WTC11 (cell line): Measurements from ENCODE around the gene PAPOLG. TPM values are rescaled to one million over a fixed set of nuclear protein-coding genes. Genes with fewer than 3 reads are reported as not detected.
"Not testable (repeated sequence)": the region's sequence is repeated elsewhere in the genome, so short reads cannot be mapped to it uniquely, and the experiment has no call there.

Experiments
- ATAC-seq: fragments of 200-7000 bp; cut with Tn5 transposase; 2 replicates; pipeline ENCODE4 v1.10.0; 2021; ENCODE audit warnings: mild to moderate bottlenecking, moderate library complexity
- CTCF ChIA-PET: fragments of 300-600 bp; sonication (Branson Sonifier 250); formaldehyde crosslinking; loops from one replicate; lab custom pipeline; 2021; ENCODE audit warnings: antibody characterized with exemption; lab: Charles Lee
- POLR2A ChIA-PET: fragments of 350-600 bp; sonication (Branson Sonifier 250); formaldehyde crosslinking; loops from one replicate; lab custom pipeline; 2021; ENCODE audit warnings: antibody characterized with exemption; lab: Charles Lee
- DNase-seq: peaks from one replicate; pipeline ENCODE4 v3.0.0; 2021; ENCODE audit warnings: low spot score
- H3K27ac Mint-ChIP-seq: 2 replicates; pipeline ENCODE4 v1.8.0; 2021; ENCODE audit warnings: mixed read lengths
- H3K27me3 Mint-ChIP-seq: 2 replicates; pipeline ENCODE4 v1.8.0; 2021; ENCODE audit warnings: low read depth, mild to moderate bottlenecking, moderate library complexity, mixed read lengths
- H3K36me3 Mint-ChIP-seq: 2 replicates; pipeline ENCODE4 v1.8.0; 2021; ENCODE audit warnings: mixed read lengths
- H3K4me1 Mint-ChIP-seq: 2 replicates; pipeline ENCODE4 v1.8.0; 2022; ENCODE audit warnings: mixed read lengths
- H3K4me3 Mint-ChIP-seq: 2 replicates; pipeline ENCODE4 v1.8.0; 2021; ENCODE audit warnings: mild to moderate bottlenecking, moderate library complexity, mixed read lengths
- H3K9me3 Mint-ChIP-seq: 2 replicates; pipeline ENCODE4 v1.8.0; 2021; ENCODE audit warnings: mixed read lengths
- CREM ChIP-seq: sonication (generic); formaldehyde crosslinking; IDR thresholded peaks from 2 replicates; pipeline ENCODE4 v1.8.1; 2022; ENCODE audit warnings: mild to moderate bottlenecking, missing genetic modification reagents, moderate library complexity
- E2F4 ChIP-seq: sonication (generic); formaldehyde crosslinking; IDR thresholded peaks from 2 replicates; pipeline ENCODE4 v1.8.1; 2022; ENCODE audit warnings: low read depth, mild to moderate bottlenecking, moderate library complexity, missing genetic modification reagents, borderline replicate concordance
- EMX1 ChIP-seq: fragments of 250-450 bp; sonication (Bioruptor Pico); IDR thresholded peaks from 2 replicates; pipeline ENCODE4 v1.8.0; 2021; ENCODE audit warnings: mild to moderate bottlenecking
- FOXJ3 ChIP-seq: sonication (generic); formaldehyde crosslinking; IDR thresholded peaks from 2 replicates; pipeline ENCODE4 v1.9.0; 2021; ENCODE audit warnings: missing genetic modification reagents, mild to moderate bottlenecking, borderline replicate concordance
- NFE2L1 ChIP-seq: sonication (generic); formaldehyde crosslinking; IDR thresholded peaks from 2 replicates; pipeline ENCODE4 v1.8.1; 2023; ENCODE audit warnings: missing genetic modification reagents
- PREB ChIP-seq: sonication (generic); formaldehyde crosslinking; IDR thresholded peaks from 2 replicates; pipeline ENCODE4 v1.8.1; 2022; ENCODE audit warnings: mild to moderate bottlenecking, missing genetic modification reagents, moderate library complexity, borderline replicate concordance
- RELA ChIP-seq: sonication (generic); formaldehyde crosslinking; IDR thresholded peaks from 2 replicates; pipeline ENCODE4 v1.8.1; 2022; ENCODE audit warnings: missing genetic modification reagents, mild to moderate bottlenecking, borderline replicate concordance
- SMAD4 ChIP-seq: sonication (generic); formaldehyde crosslinking; IDR thresholded peaks from 2 replicates; pipeline ENCODE4 v1.8.0; 2022; ENCODE audit warnings: mild to moderate bottlenecking, missing genetic modification reagents
- SOX15 ChIP-seq: fragments of 250-450 bp; sonication (Bioruptor Pico); IDR thresholded peaks from 2 replicates; pipeline ENCODE4 v1.9.0; 2021; ENCODE audit warnings: mild to moderate bottlenecking
- ZBTB43 ChIP-seq: sonication (generic); formaldehyde crosslinking; IDR thresholded peaks from 2 replicates; pipeline ENCODE4 v1.8.1; 2023; ENCODE audit warnings: mild to moderate bottlenecking, missing genetic modification reagents
- ZNF281 ChIP-seq: sonication (generic); formaldehyde crosslinking; IDR thresholded peaks from 2 replicates; pipeline ENCODE4 v1.8.0; 2023; ENCODE audit warnings: mild to moderate bottlenecking, missing genetic modification reagents
- ZNF425 ChIP-seq: fragments of 250-450 bp; sonication (Bioruptor Pico); conservative IDR thresholded peaks from 2 replicates; pipeline ENCODE4 v1.9.0; 2021; ENCODE audit warnings: mild to moderate bottlenecking
- ZNF512 ChIP-seq: sonication (generic); formaldehyde crosslinking; IDR thresholded peaks from 2 replicates; pipeline ENCODE4 v1.8.1; 2022; ENCODE audit warnings: missing genetic modification reagents, borderline replicate concordance
- total RNA-seq: library from RNA; stranded (reverse); gene quantifications from 3 replicates; pipeline ENCODE4 v1.2.3, GENCODE V29; 2021

Gene PAPOLG
- total RNA-seq, 1 experiment from 2014 or later = 22.5 TPM

- H3K4me1 Mint-ChIP-seq = 0 out of 2 replicates have a peak, but pooled peaks cover 3% of the 10 kb centered on the region
- ChIA-PET POLR2A (no interaction called here), CTCF (no interaction called here)
- H3K27me3 Mint-ChIP-seq = no peaks in the 10 kb centered on the region
- ATAC-seq = no peak
- H3K36me3 Mint-ChIP-seq = no peaks in the 10 kb centered on the region
- H3K4me3 Mint-ChIP-seq = no peak overlapping the region
- no peak for DNase-seq
- no peaks in the 10 kb centered on the region for H3K9me3 Mint-ChIP-seq
- TF ChIP-seq ZNF281 (no peak), RELA (CRISPR knock-in tag) (no peak), E2F4 (CRISPR knock-in tag) (no peak), EMX1 (CRISPR knock-in tag) (no peak), PREB (CRISPR knock-in tag) (no peak), SMAD4 (CRISPR knock-in tag) (no peak), NFE2L1 (CRISPR knock-in tag) (no peak), ZBTB43 (no peak)
- H3K27ac Mint-ChIP-seq = no peak overlapping the region
Observed at GRCh38 chr2:60823694-60824305, 67.7 kb downstream of the PAPOLG start.

GRCh38 chr2:60825666-60826065 lies 69.6 kb downstream of the PAPOLG start:
- H3K9me3 Mint-ChIP-seq = no peaks in the 10 kb centered on the region
- no peak overlapping the region for H3K27ac Mint-ChIP-seq
- DNase-seq = no peak
- no peak for TF ChIP-seq SOX15 (CRISPR knock-in tag)
- TF ChIP-seq ZNF512 (CRISPR knock-in tag) = no peak
- TF ChIP-seq CREM (CRISPR knock-in tag) = no peak
- no peak for TF ChIP-seq NFE2L1 (CRISPR knock-in tag)
- no peaks in the 10 kb centered on the region for H3K27me3 Mint-ChIP-seq
- H3K4me3 Mint-ChIP-seq = no peak overlapping the region
- POLR2A ChIA-PET = no interaction called here
- no peak for ATAC-seq
- peaks cover 8% of the 10 kb centered on the region for H3K4me1 Mint-ChIP-seq
- no peaks in the 10 kb centered on the region for H3K36me3 Mint-ChIP-seq
- CTCF ChIA-PET = no interaction called here

GRCh38 chr2:60826111-60826510 lies 70.0 kb downstream of the PAPOLG start:
- ChIA-PET POLR2A (no interaction called here), CTCF (no interaction called here)
- no peaks in the 10 kb centered on the region for H3K9me3 Mint-ChIP-seq
- H3K4me3 Mint-ChIP-seq = no peak overlapping the region
- no peaks in the 10 kb centered on the region for H3K36me3 Mint-ChIP-seq
- no peak overlapping the region for H3K27ac Mint-ChIP-seq
- DNase-seq (no peak), ATAC-seq (no peak)
- H3K4me1 Mint-ChIP-seq = peaks cover 12% of the 10 kb centered on the region
- TF ChIP-seq FOXJ3 (no peak), EMX1 (CRISPR knock-in tag) (no peak), ZNF425 (no peak)
- TF ChIP-seq, all 79 proteins: peak for 0
- no peaks in the 10 kb centered on the region for H3K27me3 Mint-ChIP-seq

GRCh38 chr2:60826860-60827259 lies 70.8 kb downstream of the PAPOLG start:
- DNase-seq, H3K9me3 Mint-ChIP-seq, H3K4me3 Mint-ChIP-seq, H3K27ac Mint-ChIP-seq, H3K27me3 Mint-ChIP-seq, ATAC-seq, CTCF ChIA-PET, H3K36me3 Mint-ChIP-seq, POLR2A ChIA-PET: not testable (repeated sequence)
- peaks cover 12% of the 10 kb centered on the region for H3K4me1 Mint-ChIP-seq
